Measurements from ENCODE around the gene MBTD1.

- no peak for TF ChIP-seq CTCF (conservative IDR thresholded peaks at IDR 0.05)
- no peak for TF ChIP-seq EZH2 (IDR thresholded peaks at IDR 0.05; ENCODE audit: low read depth)
Measured at GRCh38 chr17:51170736-51171135, 89.1 kb downstream of the MBTD1 start.
